ENCODE results near the gene DPH7.
"Not testable (repeated sequence)": the region's sequence is repeated elsewhere in the genome, so short reads cannot be mapped to it uniquely, and the experiment has no call there.

The DPH7 gene

DNA sequence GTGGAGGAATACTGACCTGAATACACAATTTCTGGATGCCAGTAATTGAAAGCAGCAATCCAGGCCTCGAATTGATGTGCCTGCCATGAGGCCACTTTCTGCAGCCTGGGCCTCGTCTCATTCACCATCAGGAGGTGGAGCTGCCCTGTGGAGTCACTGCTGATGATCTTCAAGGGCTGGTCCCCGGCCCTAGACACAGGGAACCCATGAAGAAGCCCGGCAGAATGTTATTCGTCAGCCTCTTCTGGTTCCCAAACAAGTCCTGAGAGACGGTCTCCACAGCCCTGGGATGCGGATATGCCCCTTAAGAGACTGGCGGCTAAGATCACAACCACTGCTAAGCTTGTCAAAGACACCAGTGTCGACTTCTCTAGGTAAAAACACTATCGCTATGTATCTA, 4.5 kb downstream of the DPH7 start:
- TF ChIP-seq, protein P1, sequence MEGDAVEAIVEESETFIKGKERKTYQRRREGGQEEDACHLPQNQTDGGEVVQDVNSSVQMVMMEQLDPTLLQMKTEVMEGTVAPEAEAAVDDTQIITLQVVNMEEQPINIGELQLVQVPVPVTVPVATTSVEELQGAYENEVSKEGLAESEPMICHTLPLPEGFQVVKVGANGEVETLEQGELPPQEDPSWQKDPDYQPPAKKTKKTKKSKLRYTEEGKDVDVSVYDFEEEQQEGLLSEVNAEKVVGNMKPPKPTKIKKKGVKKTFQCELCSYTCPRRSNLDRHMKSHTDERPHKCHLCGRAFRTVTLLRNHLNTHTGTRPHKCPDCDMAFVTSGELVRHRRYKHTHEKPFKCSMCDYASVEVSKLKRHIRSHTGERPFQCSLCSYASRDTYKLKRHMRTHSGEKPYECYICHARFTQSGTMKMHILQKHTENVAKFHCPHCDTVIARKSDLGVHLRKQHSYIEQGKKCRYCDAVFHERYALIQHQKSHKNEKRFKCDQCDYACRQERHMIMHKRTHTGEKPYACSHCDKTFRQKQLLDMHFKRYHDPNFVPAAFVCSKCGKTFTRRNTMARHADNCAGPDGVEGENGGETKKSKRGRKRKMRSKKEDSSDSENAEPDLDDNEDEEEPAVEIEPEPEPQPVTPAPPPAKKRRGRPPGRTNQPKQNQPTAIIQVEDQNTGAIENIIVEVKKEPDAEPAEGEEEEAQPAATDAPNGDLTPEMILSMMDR (IDR thresholded peaks at IDR 0.05): no peak
- Histone ChIP-seq H3K4me1 (ENCODE audit: control insufficient read depth in 1 of 2, insufficient read depth in 1 of 2, low read depth in 1 of 2, low read length in 1 of 2) (peaks cover 24 to 25% of the 10 kb centered on the region in 2 experiments), H3K27me3 (no peaks in the 10 kb centered on the region), H3K27ac (no peak overlapping the region), H3K9me3 (no peaks in the 10 kb centered on the region), H3K4me3 (ENCODE audit: low read depth in 1 of 2, low read length in 1 of 2) (no peak overlapping the region), H3K36me3 (peaks cover 27% of the 10 kb centered on the region)

DNA sequence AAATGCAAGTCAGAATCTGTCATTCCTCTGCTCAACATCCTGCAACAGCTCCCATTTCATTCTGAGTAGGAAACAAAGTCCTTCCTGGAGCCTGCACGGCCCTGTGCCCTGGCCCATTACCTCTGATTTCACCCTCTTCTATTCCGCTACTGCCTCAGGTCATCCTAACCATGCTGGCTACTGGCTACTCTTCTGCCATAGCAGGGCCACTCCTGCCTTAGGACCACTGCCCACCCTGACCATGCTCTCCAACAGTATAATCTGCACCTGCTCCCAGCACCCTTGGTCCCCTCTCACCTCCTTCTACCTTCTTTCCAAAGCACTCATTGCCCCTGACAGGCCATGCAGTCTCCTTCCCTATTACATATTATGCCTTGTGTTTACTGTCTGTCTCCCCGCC, 8.2 kb downstream of the DPH7 start:
- no peak overlapping the region for H3K27ac ChIP-seq
- TF ChIP-seq, protein P1 (IDR thresholded peaks at IDR 0.05): no peak
- H3K4me3 ChIP-seq (ENCODE audit: low read depth in 1 of 2, low read length in 1 of 2): no peak overlapping the region
- H3K9me3 ChIP-seq: no peaks in the 10 kb centered on the region
- peaks cover 22% of the 10 kb centered on the region for H3K36me3 ChIP-seq
- H3K4me1 ChIP-seq (ENCODE audit: control insufficient read depth in 1 of 2, insufficient read depth in 1 of 2, low read depth in 1 of 2, low read length in 1 of 2): no peaks in the 10 kb centered on the region
- H3K27me3 ChIP-seq: no peaks in the 10 kb centered on the region

DNA sequence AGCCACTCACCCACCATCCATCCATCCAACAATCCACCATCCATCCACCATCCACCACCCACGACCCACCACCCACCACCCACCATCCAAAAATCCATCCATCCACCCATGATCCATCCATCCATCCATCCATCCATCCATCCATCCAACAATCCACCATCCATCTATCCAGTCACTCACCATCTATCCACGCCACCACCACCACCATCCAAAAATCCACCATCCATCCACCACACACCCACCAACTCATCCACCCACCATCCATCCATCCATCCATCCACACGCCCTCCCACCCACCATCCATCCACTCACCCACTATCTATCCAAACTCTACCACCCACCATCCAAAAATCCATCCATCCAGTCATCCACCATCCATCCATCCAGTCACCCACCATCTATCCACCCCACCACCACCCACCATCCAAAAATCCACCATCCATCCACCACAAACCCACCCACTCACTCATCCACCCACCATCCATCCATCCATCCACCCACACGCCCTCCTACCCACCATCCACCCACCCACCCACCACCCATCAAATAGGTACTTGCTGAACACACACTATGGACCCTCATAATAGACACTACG, 9.0 kb downstream of the DPH7 start:
- Histone ChIP-seq H3K4me1 (ENCODE audit: control insufficient read depth in 1 of 2, insufficient read depth in 1 of 2, low read depth in 1 of 2, low read length in 1 of 2) (no peaks in the 10 kb centered on the region), H3K9me3 (no peaks in the 10 kb centered on the region), H3K36me3 (peaks cover 18% of the 10 kb centered on the region), H3K27ac (no peak overlapping the region), H3K27me3 (no peaks in the 10 kb centered on the region), H3K4me3 (ENCODE audit: low read depth in 1 of 2, low read length in 1 of 2) (no peak overlapping the region)
- TF ChIP-seq, protein P1 (IDR thresholded peaks at IDR 0.05): no peak

DNA sequence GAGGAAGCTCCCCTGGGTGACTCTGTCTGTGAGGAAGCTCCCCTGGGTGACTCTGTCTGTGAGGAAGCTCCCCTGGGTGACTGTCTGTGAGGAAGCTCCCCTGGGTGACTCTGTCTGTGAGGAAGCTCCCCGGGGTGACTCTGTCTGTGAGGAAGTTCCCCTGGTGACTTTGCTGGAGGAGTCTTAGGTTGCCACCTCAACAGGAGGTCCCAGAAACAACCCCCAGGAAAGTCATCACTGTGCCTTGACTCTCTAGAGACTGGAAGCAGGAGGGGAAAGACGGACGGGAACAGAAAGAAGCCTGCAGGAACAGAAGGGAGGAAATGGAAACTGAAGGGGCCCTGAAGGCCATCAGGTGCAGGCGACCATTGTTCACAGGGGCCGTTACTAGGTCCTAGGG, 10.3 kb downstream of the DPH7 start:
- peak overlapping the region; percentile 49 for H3K27ac ChIP-seq
- H3K36me3 ChIP-seq: peaks cover 24% of the 10 kb centered on the region
- H3K9me3 ChIP-seq; H3K27me3 ChIP-seq; H3K4me3 ChIP-seq (ENCODE audit: low read depth in 1 of 2, low read length in 1 of 2); H3K4me1 ChIP-seq (ENCODE audit: control insufficient read depth in 1 of 2, insufficient read depth in 1 of 2, low read depth in 1 of 2, low read length in 1 of 2): not testable (repeated sequence)

DNA sequence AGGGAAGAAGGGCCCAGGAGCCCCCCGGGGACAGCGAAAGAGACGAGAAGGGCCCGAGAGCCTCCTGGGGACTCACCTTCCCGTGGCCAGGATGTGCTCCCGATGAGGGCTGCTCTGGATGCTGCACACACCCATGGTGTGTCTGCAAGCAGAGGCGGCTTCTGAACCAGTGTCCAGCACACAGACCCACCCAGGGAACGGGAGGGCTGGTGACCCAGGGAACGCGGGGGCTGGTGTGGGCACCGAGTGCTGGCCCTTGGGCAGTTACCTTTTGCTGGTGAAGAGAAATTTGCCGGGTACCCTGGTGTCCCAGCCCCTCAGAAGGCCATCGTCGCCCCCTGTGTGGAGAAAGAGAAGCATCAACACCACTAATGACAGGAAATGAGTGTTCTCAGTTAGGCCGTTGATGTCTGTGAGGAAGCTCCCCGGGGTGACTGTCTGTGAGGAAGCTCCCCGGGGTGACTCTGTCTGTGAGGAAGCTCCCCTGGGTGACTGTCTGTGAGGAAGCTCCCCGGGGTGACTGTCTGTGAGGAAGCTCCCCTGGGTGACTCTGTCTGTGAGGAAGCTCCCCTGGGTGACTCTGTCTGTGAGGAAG, 13.8 kb downstream of the DPH7 start:
- Histone ChIP-seq H3K36me3 (peaks cover 23% of the 10 kb centered on the region), H3K27ac (peak overlapping the region; percentile 59), H3K9me3 (no peaks in the 10 kb centered on the region), H3K4me1 (ENCODE audit: control insufficient read depth in 1 of 2, insufficient read depth in 1 of 2, low read depth in 1 of 2, low read length in 1 of 2) (no peaks in the 10 kb centered on the region), H3K27me3 (no peaks in the 10 kb centered on the region), H3K4me3 (ENCODE audit: low read depth in 1 of 2, low read length in 1 of 2) (no peak overlapping the region)
- TF ChIP-seq, protein P1 (IDR thresholded peaks at IDR 0.05): no peak

DNA sequence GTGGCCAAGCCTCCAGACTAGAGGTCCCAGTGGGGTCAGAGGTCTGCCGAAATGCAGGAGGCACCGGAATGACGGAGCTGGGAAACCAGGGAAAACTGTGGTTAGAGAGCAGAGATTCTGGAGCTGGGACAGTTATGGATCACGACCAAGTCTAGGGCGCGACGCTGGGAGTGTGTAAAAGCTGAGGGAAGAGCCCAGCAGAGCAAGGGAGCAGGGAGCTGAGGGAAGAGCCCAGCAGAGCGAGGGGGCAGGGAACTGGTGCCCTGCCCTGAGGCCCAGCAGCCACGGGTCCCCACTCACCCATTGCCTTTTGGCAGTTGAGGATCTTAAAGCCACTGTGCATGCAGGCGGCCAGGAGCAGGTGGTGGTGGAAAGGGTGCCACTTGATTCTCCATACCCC, 14.6 kb downstream of the DPH7 start:
- Histone ChIP-seq H3K9me3 (no peaks in the 10 kb centered on the region), H3K4me1 (ENCODE audit: control insufficient read depth in 1 of 2, insufficient read depth in 1 of 2, low read depth in 1 of 2, low read length in 1 of 2) (no peaks in the 10 kb centered on the region), H3K36me3 (peaks cover 25% of the 10 kb centered on the region), H3K27me3 (no peaks in the 10 kb centered on the region), H3K27ac (no peak overlapping the region), H3K4me3 (ENCODE audit: low read depth in 1 of 2, low read length in 1 of 2) (no peak overlapping the region)
- TF ChIP-seq, protein P1 (IDR thresholded peaks at IDR 0.05): no peak

Data from neutrophil (primary cell).